Tibial nerve (tissue), 3 donors: ENCODE data around the gene SLC7A4.

Experiments used
- CTCF ChIP-seq, 5 experiments: fragments of 200-600 bp in 3 of 5; fragments of 450-650 bp in 2 of 5; sonication (generic) in 3 of 5; IDR thresholded peaks; one replicate each; pipeline ENCODE4 v1.5.1; 2016 to 2019; ENCODE audit warnings: antibody characterized with exemption in 5 of 5, mild to moderate bottlenecking in 3 of 5, moderate library complexity in 2 of 5
- POLR2A ChIP-seq, 2 donors: fragments of 450-650 bp; IDR thresholded peaks; one replicate each; pipeline ENCODE4 v1.6.1; 2017; ENCODE audit warnings: antibody characterized with exemption in 2 of 2, mild to moderate bottlenecking in 2 of 2, moderate library complexity in 2 of 2

DNA sequence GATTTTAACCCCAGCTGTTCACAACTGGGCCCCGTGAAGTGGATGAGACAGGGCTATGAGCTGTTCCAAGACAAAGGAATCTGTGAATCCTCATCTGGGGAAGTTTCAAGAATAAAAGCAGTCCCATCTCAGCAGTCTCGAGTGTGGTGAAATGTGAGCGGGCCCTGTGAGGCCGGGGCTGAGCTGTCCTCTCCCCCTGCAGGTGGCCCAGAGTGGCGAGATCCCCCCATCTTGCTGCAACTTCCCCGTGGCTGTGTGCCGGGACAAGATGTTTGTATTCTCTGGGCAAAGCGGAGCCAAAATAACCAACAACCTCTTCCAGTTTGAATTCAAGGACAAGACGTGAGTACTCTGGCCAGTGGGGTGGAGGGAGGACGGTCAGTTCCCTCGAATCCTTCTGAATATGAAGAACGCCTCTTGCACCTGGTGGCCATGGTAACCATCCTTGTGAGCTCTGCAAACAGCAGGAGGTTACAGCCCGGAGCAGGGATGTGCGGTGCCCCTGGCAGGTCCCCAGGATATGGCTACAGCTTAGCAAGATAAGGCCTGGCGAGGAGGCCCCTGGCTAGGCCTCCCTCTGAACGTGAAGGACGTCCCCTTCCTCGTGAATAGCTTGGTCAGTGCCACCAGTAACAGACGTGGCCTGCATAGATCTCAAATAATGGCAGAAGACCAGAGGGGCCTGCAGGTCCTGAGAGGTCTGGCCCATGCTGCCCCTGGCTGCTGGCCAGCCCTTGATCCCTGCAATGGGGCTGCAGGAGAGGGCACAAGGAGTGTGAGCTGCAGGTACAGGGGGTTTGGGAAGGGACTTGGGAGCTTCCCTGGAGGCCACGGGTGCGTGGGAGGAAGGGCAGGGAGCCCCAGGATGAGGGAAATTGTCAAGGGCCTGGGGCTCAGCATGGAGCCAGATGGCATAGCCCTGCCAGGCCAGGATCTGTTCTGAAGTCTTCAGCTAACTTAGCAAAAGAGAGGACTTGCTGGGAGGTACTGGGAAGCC is 41.9 kb downstream of the SLC7A4 start:
- TF ChIP-seq POLR2A (IDR thresholded peaks at IDR 0.05), result no peak
- no peak for TF ChIP-seq CTCF (IDR thresholded peaks at IDR 0.05)
